HepG2 (cell line): Measurements from ENCODE around the gene GABRP. TPM values are rescaled to one million over a fixed set of nuclear protein-coding genes. Genes with fewer than 3 reads are reported as not detected.

Experiments
- ATAC-seq: fragments of 200-7000 bp; cut with Tn5 transposase; 3 replicates; pipeline ENCODE4 v1.9.1; 2020; ENCODE audit warnings: mild to moderate bottlenecking, moderate library complexity
- BruUV-seq: library from RNA; stranded (reverse); fragments of 400-500 nt; replicated peaks from 2 replicates; lab custom pipeline; 2021; lab: Mats Ljungman, UMichigan
- CTCF ChIA-PET: fragments of 300-600 bp; formaldehyde crosslinking; extraction: SDS; loops from one replicate; lab custom pipeline; 2021; ENCODE audit warnings: low total read pairs, inconsistent platforms, low intra/inter-chr PET ratio; lab: Yijun Ruan, JAX
- POLR2A ChIA-PET: fragments of 350-600 bp; sonication (Branson Sonifier 250); formaldehyde crosslinking; loops from one replicate; lab custom pipeline; 2020; ENCODE audit warnings: antibody characterized with exemption, inconsistent platforms; lab: Yijun Ruan, JAX
- DNase-seq: peaks from one replicate; pipeline ENCODE4 v3.0.0-alpha.2; 2015; ENCODE audit warnings: low spot score
- FAIRE-seq: peaks from 3 replicates; lab custom pipeline; 2011; peaks lifted over from hg19 to GRCh38; lab: Jason Lieb, UNC
- H2AFZ ChIP-seq: one replicate; pipeline ENCODE4 v1.6.1; 2011; ENCODE audit warnings: low read length, inconsistent platforms
- H3K27ac ChIP-seq: fragments of 300-600 bp; 3 replicates; pipeline ENCODE4 v1.8.0; 2011; ENCODE audit warnings: mixed run types, mild to moderate bottlenecking, mixed read lengths, low read length, inconsistent platforms; ENCODE audit not compliant: insufficient read depth; ENCODE audit errors: extremely low read length
- H3K27me3 ChIP-seq, 2 experiments: fragments of 200-600 bp in 1 of 2; 2 replicates in 1 of 2; 3 replicates in 1 of 2; pipeline versions ENCODE4 v1.6.0 to v1.8.0; 2011; ENCODE audit warnings: low read length in 2 of 2, mild to moderate bottlenecking in 2 of 2, moderate library complexity in 2 of 2, inconsistent platforms in 1 of 2; ENCODE audit not compliant: insufficient read depth in 2 of 2, control insufficient read depth in 1 of 2
- H3K36me3 ChIP-seq, 2 experiments: fragments of 200-600 bp in 1 of 2; replicated peaks in 1 of 2; 2 replicates in 1 of 2; 3 replicates in 1 of 2; pipeline versions ENCODE4 v1.5.1 to v1.8.0; 2011; ENCODE audit warnings: low read length in 2 of 2, inconsistent platforms in 1 of 2; ENCODE audit not compliant: insufficient read depth in 2 of 2, control insufficient read depth in 1 of 2
- H3K4me1 ChIP-seq: 2 replicates; pipeline ENCODE4 v1.5.1; 2012; ENCODE audit warnings: low read length, inconsistent platforms; ENCODE audit not compliant: insufficient read depth
- H3K4me2 ChIP-seq: 2 replicates; pipeline ENCODE4 v1.6.0; 2011; ENCODE audit warnings: low read depth, low read length, inconsistent platforms
- H3K4me3 ChIP-seq, 3 experiments: fragments of 200-600 bp in 1 of 3; sonication (generic), shearing (Covaris generic) in 1 of 3; replicated peaks in 1 of 3; 2 replicates each; pipeline ENCODE4 v1.5.1; 2011 to 2016; ENCODE audit warnings: low read length in 3 of 3, inconsistent platforms in 2 of 3, low read depth in 2 of 3, mild to moderate bottlenecking in 2 of 3, control low read depth in 1 of 3, mixed read lengths in 1 of 3; ENCODE audit not compliant: insufficient read depth in 1 of 3
- H3K79me2 ChIP-seq: one replicate; pipeline ENCODE4 v1.6.1; 2011; ENCODE audit warnings: low read length, inconsistent platforms; ENCODE audit not compliant: insufficient read depth
- H3K9ac ChIP-seq: 2 replicates; pipeline ENCODE4 v1.6.0; 2011; ENCODE audit warnings: mild to moderate bottlenecking, low read depth, low read length, inconsistent platforms; ENCODE audit not compliant: insufficient read depth
- H3K9me3 ChIP-seq: 2 replicates; pipeline ENCODE4 v1.5.1; 2012; ENCODE audit warnings: mild to moderate bottlenecking, low read length
- H4K20me1 ChIP-seq: 2 replicates; pipeline ENCODE4 v1.6.0; 2011; ENCODE audit warnings: inconsistent platforms, mild to moderate bottlenecking, low read length, moderate library complexity; ENCODE audit not compliant: insufficient read depth
- ELF1 ChIP-seq: sonication (generic); formaldehyde crosslinking; IDR thresholded peaks from 2 replicates; pipeline ENCODE4 v1.4.0; 2020; ENCODE audit warnings: missing genetic modification reagents
- HDAC2 ChIP-seq: sonication (generic); formaldehyde crosslinking; IDR thresholded peaks from 2 replicates; pipeline ENCODE4 v1.4.0; 2020; ENCODE audit warnings: missing genetic modification reagents
- HOXA9 ChIP-seq: sonication (generic); formaldehyde crosslinking; IDR thresholded peaks from 2 replicates; pipeline ENCODE4 v1.8.1; 2022; ENCODE audit warnings: missing genetic modification reagents, mild to moderate bottlenecking, moderate library complexity, borderline replicate concordance
- LCORL ChIP-seq, 2 experiments: fragments of 450-650 bp in 1 of 2; sonication (generic) in 1 of 2; formaldehyde crosslinking in 1 of 2; IDR thresholded peaks; 2 replicates each; pipeline versions ENCODE4 v1.5.0 to v1.6.1; 2017 to 2020; ENCODE audit warnings: antibody characterized with exemption in 1 of 2, missing genetic modification reagents in 1 of 2
- SAP130 ChIP-seq: IDR thresholded peaks from 2 replicates; pipeline ENCODE4 v1.6.1; 2016; ENCODE audit warnings: low read depth
- ZNF629 ChIP-seq: sonication (generic); formaldehyde crosslinking; conservative IDR thresholded peaks from 2 replicates; pipeline ENCODE4 v1.5.0; 2020; ENCODE audit warnings: missing genetic modification reagents
- ZNF644 ChIP-seq: IDR thresholded peaks from 2 replicates; pipeline ENCODE4 v1.6.1; 2016; ENCODE audit warnings: low read depth
- ZNF670 ChIP-seq: sonication (generic); formaldehyde crosslinking; IDR thresholded peaks from 2 replicates; pipeline ENCODE4 v1.8.0; 2022; ENCODE audit warnings: mild to moderate bottlenecking, missing genetic modification reagents, borderline replicate concordance
- WGBS: methylation state at CpG from one replicate; pipeline ENCODE4 v1.1.6; 2017; ENCODE audit warnings: low lambda C conversion rate; 5-methylcytosine and 5-hydroxymethylcytosine counted together
- in situ Hi-C: cut with HindIII; loops from 2 replicates; pipeline ENCODE4 v1.10.0; 2017; ENCODE audit warnings: low pct_unique_long_range_greater_than_20kb; ENCODE audit not compliant: extremely low pct_ligation_motif_present
- intact Hi-C: fragments of 100-400 bp; cut with micrococcal nuclease; formaldehyde crosslinking; loops from one replicate; pipeline ENCODE4 v1.10.0; 2022; ENCODE audit not compliant: unreplicated experiment
- polyA plus RNA-seq, 8 experiments: library from polyadenylated mRNA; depleted of rRNA in 3 of 8; stranded (reverse) in 7 of 8; unstranded in 1 of 8; fragments of >200 nt; fragmentation: Illumina TruSeq in 4 of 8; extraction: Trizol in 4 of 8; gene quantifications; 2 replicates each; pipeline versions ENCODE4 v1.2.1 to v1.2.3, GENCODE V29; 2011 to 2016; ENCODE audit warnings: low read depth in 4 of 8, missing spikeins in 1 of 8, mixed read lengths in 1 of 8; ENCODE audit not compliant: insufficient read depth in 1 of 8
- total RNA-seq, 5 experiments: library from RNA; depleted of rRNA; stranded (reverse); fragments of >200 nt; fragmentation: Illumina TruSeq; extraction: Trizol; gene quantifications; 2 replicates each; pipeline ENCODE4 v1.2.3, GENCODE V29; 2016; ENCODE audit warnings: low read depth in 1 of 5
- TF ChIP-seq, protein P1 (sequence below), 2 experiments: IDR thresholded peaks; 2 replicates each; pipeline ENCODE4 v1.6.1; 2011 to 2012; ENCODE audit warnings: low read length in 2 of 2, borderline replicate concordance in 1 of 2, low read depth in 1 of 2, mild to moderate bottlenecking in 1 of 2, moderate library complexity in 1 of 2
- TF ChIP-seq, protein P2 (sequence below): sonication (generic); formaldehyde crosslinking; IDR thresholded peaks from 2 replicates; pipeline ENCODE4 v1.8.0; 2022; ENCODE audit warnings: mild to moderate bottlenecking, missing genetic modification reagents, borderline replicate concordance

The GABRP gene
- total and polyA plus RNA-seq, 2 of the 13 experiments (the other 11 are each of a cell fraction or from before 2014, with no cell fraction given): not detected

DNA sequence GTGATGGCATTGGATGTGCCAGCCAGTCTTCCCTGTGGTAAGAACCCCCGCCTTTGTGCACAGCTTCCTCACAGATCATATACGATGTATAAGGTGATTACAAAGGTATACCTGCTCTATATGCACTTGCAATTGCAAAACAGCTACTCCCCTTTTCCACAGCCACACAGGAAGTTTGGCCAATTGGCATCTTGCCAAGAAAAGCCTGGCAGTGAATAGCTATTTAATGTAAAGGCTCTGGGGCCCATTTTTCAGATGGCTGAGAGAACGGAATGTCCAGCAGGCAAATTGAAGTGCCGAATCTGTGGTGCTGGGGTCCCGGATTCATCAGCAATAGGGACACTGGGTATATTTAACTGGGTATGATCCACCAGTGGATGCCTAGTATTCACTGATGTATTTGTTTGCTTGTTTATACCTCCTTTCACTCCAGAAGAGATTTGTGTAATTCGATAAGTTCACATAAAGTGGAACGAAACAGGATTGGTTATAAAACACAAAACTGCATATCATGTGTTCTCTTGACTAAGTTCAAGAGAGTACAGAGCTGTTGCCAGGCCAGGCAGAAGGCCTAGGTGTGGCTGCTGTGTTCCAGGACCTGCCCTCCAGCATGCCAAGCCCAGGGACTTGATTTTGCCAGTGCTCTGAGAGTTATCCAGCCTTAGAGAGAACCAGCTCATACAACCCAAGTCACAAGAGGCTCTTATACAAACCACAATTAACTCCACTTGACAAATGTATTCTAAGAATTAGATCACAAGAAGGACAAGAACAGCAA, 27.7 kb upstream of the GABRP start:
- CTCF ChIA-PET: no interaction called here
- H3K36me3 ChIP-seq: no peaks in the 10 kb centered on the region
- in situ Hi-C loops (no loop called here), intact Hi-C loops (no loop called here)
- no peak overlapping the region for H3K27ac ChIP-seq
- FAIRE-seq (no peak), DNase-seq (no peak), ATAC-seq (no peak)
- peaks cover 13% of the 10 kb centered on the region for H3K4me1 ChIP-seq
- H3K9ac ChIP-seq: no peak overlapping the region
- TF ChIP-seq LCORL (IDR thresholded peaks at IDR 0.05) (peak; percentile 90), LCORL (CRISPR knock-in tag; IDR thresholded peaks at IDR 0.05) (no peak), SAP130 (no peak), ELF1 (no peak), HDAC2 (CRISPR knock-in tag) (no peak)
- H3K27me3 ChIP-seq: peaks cover 1 to 3% of the 10 kb centered on the region in 2 experiments; a peak in 3 of 5 replicates
- H3K9me3 ChIP-seq: no peaks in the 10 kb centered on the region
- H3K4me3 ChIP-seq: no peak overlapping the region
- H4K20me1 ChIP-seq: no peaks in the 10 kb centered on the region
- 46% methylated on average over 6 of the region's 7 CpGs for WGBS
- no peak overlapping the region for H3K4me2 ChIP-seq
- H3K79me2 ChIP-seq: no peaks in the 10 kb centered on the region
- POLR2A ChIA-PET: no interaction called here
- no peak overlapping the region for H2AFZ ChIP-seq
- no TSS peak for BruUV-seq

DNA sequence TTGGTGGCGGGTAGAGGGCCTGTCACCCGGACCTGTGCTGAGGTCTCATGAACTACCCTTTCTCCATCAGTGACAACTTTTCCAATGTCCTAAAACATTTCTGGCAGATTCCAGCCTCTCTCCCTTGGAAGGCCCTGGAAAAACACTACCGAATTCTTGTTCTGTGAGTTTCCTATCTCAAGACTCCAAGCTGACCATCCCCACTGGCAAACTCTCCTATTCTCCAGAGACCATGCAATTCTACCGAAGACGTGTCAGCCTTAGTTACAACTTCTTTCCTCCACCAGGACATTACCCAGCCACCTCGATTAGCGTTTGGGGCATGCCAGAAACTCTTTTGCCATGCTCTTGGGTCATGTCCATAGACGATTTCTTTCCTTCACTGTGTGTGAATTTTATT, 26.8 kb upstream of the GABRP start:
- Histone ChIP-seq H3K4me3 (no peak overlapping the region), H3K4me2 (no peak overlapping the region), H3K27ac (no peak overlapping the region), H3K9me3 (no peaks in the 10 kb centered on the region), H3K36me3 (no peaks in the 10 kb centered on the region), H3K4me1 (peaks cover 13% of the 10 kb centered on the region), H3K9ac (no peak overlapping the region), H3K27me3 (peaks cover 1 to 8% of the 10 kb centered on the region in 2 experiments; a peak in 3 of 5 replicates), H4K20me1 (no peaks in the 10 kb centered on the region), H3K79me2 (no peaks in the 10 kb centered on the region), H2AFZ (no peak overlapping the region)
- ChIA-PET CTCF (no interaction called here), POLR2A (no interaction called here)
- ATAC-seq (no peak), FAIRE-seq (no peak), DNase-seq (no peak)
- 32% methylated on average over 8 of the region's 8 CpGs for WGBS
- BruUV-seq: no TSS peak
- in situ Hi-C loops (no loop called here), intact Hi-C loops (no loop called here)
- TF ChIP-seq HOXA9 (CRISPR knock-in tag) (no peak), ZNF644 (CRISPR knock-in tag) (no peak), ZNF629 (CRISPR knock-in tag) (no peak), ZNF670 (CRISPR knock-in tag) (no peak)
- TF ChIP-seq, protein P1, sequence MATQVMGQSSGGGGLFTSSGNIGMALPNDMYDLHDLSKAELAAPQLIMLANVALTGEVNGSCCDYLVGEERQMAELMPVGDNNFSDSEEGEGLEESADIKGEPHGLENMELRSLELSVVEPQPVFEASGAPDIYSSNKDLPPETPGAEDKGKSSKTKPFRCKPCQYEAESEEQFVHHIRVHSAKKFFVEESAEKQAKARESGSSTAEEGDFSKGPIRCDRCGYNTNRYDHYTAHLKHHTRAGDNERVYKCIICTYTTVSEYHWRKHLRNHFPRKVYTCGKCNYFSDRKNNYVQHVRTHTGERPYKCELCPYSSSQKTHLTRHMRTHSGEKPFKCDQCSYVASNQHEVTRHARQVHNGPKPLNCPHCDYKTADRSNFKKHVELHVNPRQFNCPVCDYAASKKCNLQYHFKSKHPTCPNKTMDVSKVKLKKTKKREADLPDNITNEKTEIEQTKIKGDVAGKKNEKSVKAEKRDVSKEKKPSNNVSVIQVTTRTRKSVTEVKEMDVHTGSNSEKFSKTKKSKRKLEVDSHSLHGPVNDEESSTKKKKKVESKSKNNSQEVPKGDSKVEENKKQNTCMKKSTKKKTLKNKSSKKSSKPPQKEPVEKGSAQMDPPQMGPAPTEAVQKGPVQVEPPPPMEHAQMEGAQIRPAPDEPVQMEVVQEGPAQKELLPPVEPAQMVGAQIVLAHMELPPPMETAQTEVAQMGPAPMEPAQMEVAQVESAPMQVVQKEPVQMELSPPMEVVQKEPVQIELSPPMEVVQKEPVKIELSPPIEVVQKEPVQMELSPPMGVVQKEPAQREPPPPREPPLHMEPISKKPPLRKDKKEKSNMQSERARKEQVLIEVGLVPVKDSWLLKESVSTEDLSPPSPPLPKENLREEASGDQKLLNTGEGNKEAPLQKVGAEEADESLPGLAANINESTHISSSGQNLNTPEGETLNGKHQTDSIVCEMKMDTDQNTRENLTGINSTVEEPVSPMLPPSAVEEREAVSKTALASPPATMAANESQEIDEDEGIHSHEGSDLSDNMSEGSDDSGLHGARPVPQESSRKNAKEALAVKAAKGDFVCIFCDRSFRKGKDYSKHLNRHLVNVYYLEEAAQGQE (IDR thresholded peaks at IDR 0.05; ENCODE audit: borderline replicate concordance in 1 of 2, low read depth in 1 of 2, low read length in 2 of 2): no peak
- TF ChIP-seq, protein P2, sequence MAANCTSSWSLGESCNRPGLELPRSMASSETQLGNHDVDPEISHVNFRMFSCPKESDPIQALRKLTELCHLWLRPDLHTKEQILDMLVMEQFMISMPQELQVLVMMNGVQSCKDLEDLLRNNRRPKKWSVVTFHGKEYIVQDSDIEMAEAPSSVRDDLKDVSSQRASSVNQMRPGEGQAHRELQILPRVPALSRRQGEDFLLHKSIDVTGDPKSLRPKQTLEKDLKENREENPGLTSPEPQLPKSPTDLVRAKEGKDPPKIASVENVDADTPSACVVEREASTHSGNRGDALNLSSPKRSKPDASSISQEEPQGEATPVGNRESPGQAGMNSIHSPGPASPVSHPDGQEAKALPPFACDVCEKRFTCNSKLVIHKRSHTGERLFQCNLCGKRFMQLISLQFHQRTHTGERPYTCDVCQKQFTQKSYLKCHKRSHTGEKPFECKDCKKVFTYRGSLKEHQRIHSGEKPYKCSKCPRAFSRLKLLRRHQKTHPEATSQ (CRISPR knock-in tag): no peak
